Measurements from ENCODE around the gene ARMCX1. TPM values are rescaled to one million over a fixed set of nuclear protein-coding genes. Genes with fewer than 3 reads are reported as not detected.

The ARMCX1 gene
- polyA plus RNA-seq, 3 donors = 1.4 to 3.4 (median 1.6) TPM

DNA sequence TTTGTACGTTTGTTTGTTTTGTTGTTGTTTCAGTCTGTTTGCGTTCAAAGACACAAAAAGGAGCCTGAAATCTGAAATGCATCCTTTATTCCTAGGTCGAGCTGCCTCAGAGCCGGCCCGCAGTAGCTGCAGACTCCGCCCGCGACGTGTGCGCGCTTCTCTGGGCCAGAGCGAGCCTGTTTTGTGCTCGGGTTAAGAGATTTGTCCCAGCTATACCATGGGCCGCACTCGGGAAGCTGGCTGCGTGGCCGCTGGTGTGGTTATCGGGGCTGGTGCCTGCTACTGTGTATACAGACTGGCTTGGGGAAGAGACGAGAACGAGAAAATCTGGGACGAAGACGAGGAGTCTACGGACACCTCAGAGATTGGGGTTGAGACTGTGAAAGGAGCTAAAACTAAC lies 2.4 kb downstream of the ARMCX1 start:
- H3K9me3 ChIP-seq (replicated peaks in 1 of 2; ENCODE audit: control insufficient read depth in 1 of 2, insufficient read depth in 1 of 2, low read length in 2 of 2) = no peaks in the 10 kb centered on the region
- DNase-seq = no peak
- Mint-ChIP-seq H3K4me1 (peaks cover 11% of the 10 kb centered on the region), H3K27me3 (ENCODE audit: low read depth in 3 of 3) (peaks cover 0 to 2% (median 0%) of the 10 kb centered on the region in 3 donors), H3K9me3 (peaks cover 0 to 9% (median 0%) of the 10 kb centered on the region in 7 donors), H3K4me3 (no peak overlapping the region), H3K36me3 (peaks cover 10 to 12% of the 10 kb centered on the region in 2 donors), H3K27ac (no peak overlapping the region)
- no peaks in the 10 kb centered on the region for H3K79me2 ChIP-seq (ENCODE audit: insufficient read depth, low read length)
- no peak overlapping the region for H3K9ac ChIP-seq (ENCODE audit: insufficient read depth, low read length, poor library complexity, severe bottlenecking)
- H2AFZ ChIP-seq (ENCODE audit: insufficient read depth, low read depth, low read length, poor library complexity, severe bottlenecking) = no peak overlapping the region
- no peak overlapping the region for H3K27ac ChIP-seq (ENCODE audit: low read depth in 1 of 2, low read length in 2 of 2)
- WGBS (ENCODE audit: insufficient coverage) = 99% methylated on average over 9 of the region's 23 CpGs
- peaks cover 2 to 13% of the 10 kb centered on the region in 2 donors for H3K4me1 ChIP-seq (ENCODE audit: control insufficient read depth in 1 of 2, insufficient read depth in 2 of 2, low read length in 2 of 2)
- TF ChIP-seq, protein P1, sequence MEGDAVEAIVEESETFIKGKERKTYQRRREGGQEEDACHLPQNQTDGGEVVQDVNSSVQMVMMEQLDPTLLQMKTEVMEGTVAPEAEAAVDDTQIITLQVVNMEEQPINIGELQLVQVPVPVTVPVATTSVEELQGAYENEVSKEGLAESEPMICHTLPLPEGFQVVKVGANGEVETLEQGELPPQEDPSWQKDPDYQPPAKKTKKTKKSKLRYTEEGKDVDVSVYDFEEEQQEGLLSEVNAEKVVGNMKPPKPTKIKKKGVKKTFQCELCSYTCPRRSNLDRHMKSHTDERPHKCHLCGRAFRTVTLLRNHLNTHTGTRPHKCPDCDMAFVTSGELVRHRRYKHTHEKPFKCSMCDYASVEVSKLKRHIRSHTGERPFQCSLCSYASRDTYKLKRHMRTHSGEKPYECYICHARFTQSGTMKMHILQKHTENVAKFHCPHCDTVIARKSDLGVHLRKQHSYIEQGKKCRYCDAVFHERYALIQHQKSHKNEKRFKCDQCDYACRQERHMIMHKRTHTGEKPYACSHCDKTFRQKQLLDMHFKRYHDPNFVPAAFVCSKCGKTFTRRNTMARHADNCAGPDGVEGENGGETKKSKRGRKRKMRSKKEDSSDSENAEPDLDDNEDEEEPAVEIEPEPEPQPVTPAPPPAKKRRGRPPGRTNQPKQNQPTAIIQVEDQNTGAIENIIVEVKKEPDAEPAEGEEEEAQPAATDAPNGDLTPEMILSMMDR (IDR thresholded peaks at IDR 0.05) = no peak
- no peaks in the 10 kb centered on the region for H4K20me1 ChIP-seq (ENCODE audit: insufficient read depth, low read length)
- no peaks in the 10 kb centered on the region for H3K27me3 ChIP-seq (ENCODE audit: control insufficient read depth in 2 of 2, insufficient read depth in 2 of 2, low read length in 2 of 2)
- H3K4me3 ChIP-seq (replicated peaks in 1 of 3; ENCODE audit: low read depth in 2 of 3, low read length in 3 of 3) = no peak overlapping the region
- H3K36me3 ChIP-seq (replicated peaks in 1 of 2; ENCODE audit: control insufficient read depth in 1 of 2, insufficient read depth in 2 of 2, low read length in 2 of 2) = peaks cover 0 to 3% of the 10 kb centered on the region in 2 donors
- H3K4me2 ChIP-seq (replicated peaks; ENCODE audit: extremely low read depth, low read length, poor library complexity, severe bottlenecking) = no peak overlapping the region
- intact Hi-C loops (cut with micrococcal nuclease) = no loop called here

DNA sequence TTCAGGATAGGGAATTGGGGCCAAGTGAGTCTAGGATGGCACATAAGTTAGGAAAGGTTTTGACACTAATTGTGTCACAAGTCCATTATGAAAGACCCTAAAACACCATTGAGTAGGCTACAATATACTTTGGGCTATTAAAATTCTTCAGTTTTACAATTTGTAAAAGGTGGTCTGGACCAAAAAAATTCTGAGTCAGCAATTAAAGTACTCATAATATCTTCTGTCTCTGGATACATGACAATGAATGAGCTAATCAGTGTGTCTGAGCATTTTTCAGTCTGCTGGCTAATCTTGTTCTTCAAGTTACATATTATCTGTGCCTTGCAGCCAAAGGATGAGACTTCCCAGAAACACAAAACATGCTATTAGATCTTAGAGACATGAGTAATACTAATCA lies 14.3 kb downstream of the ARMCX1 start:
- DNase-seq = no peak
- H3K27me3 Mint-ChIP-seq (ENCODE audit: low read depth in 3 of 3) = peaks cover 0 to 5% (median 0%) of the 10 kb centered on the region in 3 donors
- no peak overlapping the region for H3K27ac ChIP-seq (ENCODE audit: low read depth in 1 of 2, low read length in 2 of 2)
- H3K9me3 Mint-ChIP-seq = peaks cover 0 to 5% (median 2%) of the 10 kb centered on the region in 7 donors
- H3K27ac Mint-ChIP-seq = no peak overlapping the region
- no peaks in the 10 kb centered on the region for H3K9me3 ChIP-seq (replicated peaks in 1 of 2; ENCODE audit: control insufficient read depth in 1 of 2, insufficient read depth in 1 of 2, low read length in 2 of 2)
- H3K4me1 Mint-ChIP-seq = no peaks in the 10 kb centered on the region
- H3K36me3 Mint-ChIP-seq = peaks cover 0 to 2% of the 10 kb centered on the region in 2 donors
- H3K9ac ChIP-seq (ENCODE audit: insufficient read depth, low read length, poor library complexity, severe bottlenecking) = no peak overlapping the region
- no peaks in the 10 kb centered on the region for H3K4me1 ChIP-seq (ENCODE audit: control insufficient read depth in 1 of 2, insufficient read depth in 2 of 2, low read length in 2 of 2)
- no peak overlapping the region for H3K4me3 Mint-ChIP-seq
- intact Hi-C loops (cut with micrococcal nuclease) = no loop called here
- H3K4me2 ChIP-seq (replicated peaks; ENCODE audit: extremely low read depth, low read length, poor library complexity, severe bottlenecking) = no peak overlapping the region
- no peak overlapping the region for H2AFZ ChIP-seq (ENCODE audit: insufficient read depth, low read depth, low read length, poor library complexity, severe bottlenecking)
- H4K20me1 ChIP-seq (ENCODE audit: insufficient read depth, low read length) = no peaks in the 10 kb centered on the region
- H3K79me2 ChIP-seq (ENCODE audit: insufficient read depth, low read length) = no peaks in the 10 kb centered on the region
- H3K36me3 ChIP-seq (replicated peaks in 1 of 2; ENCODE audit: control insufficient read depth in 1 of 2, insufficient read depth in 2 of 2, low read length in 2 of 2) = no peaks in the 10 kb centered on the region
- no peak overlapping the region for H3K4me3 ChIP-seq (replicated peaks in 1 of 3; ENCODE audit: low read depth in 2 of 3, low read length in 3 of 3)
- TF ChIP-seq, protein P1 (IDR thresholded peaks at IDR 0.05) = no peak
- no peaks in the 10 kb centered on the region for H3K27me3 ChIP-seq (ENCODE audit: control insufficient read depth in 2 of 2, insufficient read depth in 2 of 2, low read length in 2 of 2)
